Memory B cell (primary cell): Measurements from ENCODE around the gene MCCC1.
A peak's percentile ranks its signal among the peaks of the same experiment; 100 is the strongest.
"Not testable (repeated sequence)": the region's sequence is repeated elsewhere in the genome, so short reads cannot be mapped to it uniquely, and the experiment has no call there.

Source experiments
- ATAC-seq: fragments of 150-1000 bp; cut with Tn5 transposase; 2 replicates; pipeline ENCODE4 v1.10.0; 2021; ENCODE audit warnings: low read depth, mild to moderate bottlenecking, moderate library complexity
- DNase-seq, 2 donors: peaks; one replicate each; pipeline ENCODE4 v3.0.0; 2022; ENCODE audit warnings: low spot score in 2 of 2
- H3K27ac Mint-ChIP-seq: one replicate; pipeline ENCODE4 v1.8.0; 2022; ENCODE audit warnings: mild to moderate bottlenecking, moderate library complexity, mixed read lengths
- H3K27me3 Mint-ChIP-seq: one replicate; pipeline ENCODE4 v1.8.0; 2022; ENCODE audit warnings: mixed read lengths
- H3K36me3 Mint-ChIP-seq: one replicate; pipeline ENCODE4 v1.8.0; 2022; ENCODE audit warnings: mild to moderate bottlenecking, mixed read lengths
- H3K4me1 Mint-ChIP-seq: one replicate; pipeline ENCODE4 v1.8.0; 2022; ENCODE audit warnings: mixed read lengths
- H3K4me3 Mint-ChIP-seq: one replicate; pipeline ENCODE4 v1.8.0; 2022; ENCODE audit warnings: mild to moderate bottlenecking, moderate library complexity, mixed read lengths
- H3K9me3 Mint-ChIP-seq: one replicate; pipeline ENCODE4 v1.8.0; 2022; ENCODE audit warnings: mixed read lengths

Gene MCCC1

DNA sequence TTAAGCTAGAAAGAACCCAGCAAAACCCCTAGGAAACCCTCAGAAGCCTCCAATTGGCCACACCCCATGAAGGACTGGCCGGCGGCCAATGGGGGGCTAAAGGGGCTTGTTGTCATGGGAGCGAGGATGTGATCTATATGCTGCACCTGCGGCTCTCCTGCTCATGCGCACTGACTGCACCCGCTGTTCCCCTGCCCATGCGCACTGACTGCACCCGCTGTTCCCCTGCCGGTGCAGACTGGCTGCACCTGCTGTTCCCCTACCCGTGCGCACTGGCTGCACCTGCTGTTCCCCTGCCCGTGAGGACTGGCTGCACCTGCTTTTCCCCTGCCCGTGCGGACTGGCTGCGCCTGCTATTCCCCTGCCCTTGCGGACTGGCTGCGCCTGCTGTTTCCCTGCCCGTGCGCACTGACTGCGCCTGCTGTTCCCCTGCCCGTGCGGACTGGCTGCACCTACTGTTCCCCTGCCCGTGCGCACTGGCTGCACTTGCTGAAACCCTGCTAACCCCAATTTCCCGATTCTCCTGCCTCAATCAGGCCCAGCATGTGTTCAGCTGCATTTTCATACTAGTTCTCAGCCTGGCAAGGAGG lies 16.8 kb upstream of the MCCC1 start:
- H3K27ac Mint-ChIP-seq, result peak overlapping the region; percentile 80
- peaks cover 27% of the 10 kb centered on the region for H3K4me1 Mint-ChIP-seq
- H3K9me3 Mint-ChIP-seq, result no peaks in the 10 kb centered on the region
- H3K36me3 Mint-ChIP-seq, result no peaks in the 10 kb centered on the region
- peak overlapping the region; percentile 81 for H3K4me3 Mint-ChIP-seq
- peak; percentile 88 for ATAC-seq
- peaks cover 7% of the 10 kb centered on the region for H3K27me3 Mint-ChIP-seq
- peak; percentile 63 to 82 for DNase-seq

DNA sequence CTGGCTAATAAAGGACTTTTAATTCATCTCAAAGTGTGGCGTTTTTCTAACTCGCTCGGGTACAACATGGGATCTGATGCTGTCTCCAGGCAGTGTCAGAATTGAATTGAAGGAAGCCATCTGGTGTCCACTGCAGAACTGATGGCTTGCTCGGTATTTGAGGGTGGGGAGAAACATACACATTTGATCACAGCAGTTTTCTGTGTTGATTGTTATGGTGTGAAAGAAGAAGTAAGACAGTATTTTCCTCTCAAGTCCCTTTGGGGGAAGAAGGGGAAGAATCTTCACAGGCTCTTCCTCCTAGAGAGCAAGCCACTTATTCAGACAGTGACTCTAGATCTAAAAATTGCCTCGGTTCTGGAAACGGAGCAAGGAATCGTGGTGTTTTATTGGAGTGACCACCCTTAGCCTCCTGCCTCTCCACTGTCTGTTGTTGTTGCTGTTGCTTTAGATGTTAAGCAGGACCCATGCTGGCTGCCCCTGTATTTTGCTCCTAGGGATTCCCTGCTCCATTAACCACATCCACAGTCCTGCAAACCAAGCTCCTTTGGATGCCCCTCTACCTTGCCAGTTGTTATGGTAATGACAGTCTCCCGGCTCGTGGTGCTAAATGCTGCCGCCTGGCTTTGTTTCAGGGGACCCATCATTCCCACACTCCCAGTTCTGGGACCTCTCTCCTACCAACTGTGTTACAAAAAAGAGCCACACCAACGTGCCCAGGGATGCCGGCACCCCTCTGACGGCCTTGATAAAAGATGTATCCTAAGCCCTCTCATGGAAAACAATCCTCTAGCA lies 15.3 kb upstream of the MCCC1 start:
- Mint-ChIP-seq H3K36me3 (no peaks in the 10 kb centered on the region), H3K27me3 (peaks cover 5% of the 10 kb centered on the region), H3K9me3 (peaks cover 4% of the 10 kb centered on the region), H3K4me1 (peaks cover 27% of the 10 kb centered on the region), H3K4me3 (peak overlapping the region; percentile 16), H3K27ac (peak overlapping the region; percentile 47)
- DNase-seq (no peak), ATAC-seq (peak; percentile 14)

DNA sequence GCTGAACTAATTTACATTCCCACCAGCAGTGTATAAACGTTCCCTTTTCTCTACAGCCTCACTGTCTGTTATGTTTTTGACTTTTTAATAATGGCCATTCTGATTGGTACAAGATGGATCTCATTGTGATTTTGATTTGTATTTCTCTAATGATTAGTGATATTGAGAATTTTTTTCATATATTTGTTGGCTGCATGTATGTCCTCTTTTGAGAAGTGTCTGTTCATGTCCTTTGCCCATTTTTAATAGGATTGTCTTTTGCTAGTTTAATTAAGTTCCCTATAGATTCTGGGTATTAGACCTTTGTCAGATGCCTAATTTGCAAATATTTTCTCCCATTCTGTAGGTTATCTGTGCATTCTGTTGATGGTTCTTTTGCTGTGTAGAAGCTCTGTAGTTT lies 10.6 kb upstream of the MCCC1 start:
- not testable (repeated sequence) for H3K27ac Mint-ChIP-seq, H3K4me3 Mint-ChIP-seq, H3K36me3 Mint-ChIP-seq, H3K27me3 Mint-ChIP-seq, H3K9me3 Mint-ChIP-seq, DNase-seq, ATAC-seq
- H3K4me1 Mint-ChIP-seq, result peaks cover 21% of the 10 kb centered on the region

DNA sequence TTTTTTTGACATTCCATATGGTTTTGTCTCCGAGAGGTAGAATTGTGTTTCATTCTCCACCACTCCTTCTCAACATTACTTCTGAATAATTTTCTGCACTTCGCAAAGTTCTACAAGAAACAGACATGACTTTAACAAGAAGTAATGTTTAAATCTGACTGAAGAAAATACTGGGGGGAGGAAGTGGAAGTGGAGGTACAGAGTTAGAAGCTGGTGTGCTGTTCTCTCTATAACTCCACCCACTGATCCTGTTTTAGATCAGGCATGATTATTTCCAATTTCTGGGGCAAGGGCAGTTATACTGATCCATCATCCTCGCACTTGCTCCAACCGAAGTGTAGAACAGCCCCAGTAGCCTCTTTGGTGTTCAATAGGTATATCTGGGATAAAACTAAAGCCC lies 9.2 kb upstream of the MCCC1 start:
- H3K9me3 Mint-ChIP-seq, result peaks cover 4% of the 10 kb centered on the region
- peaks cover 10% of the 10 kb centered on the region for H3K4me1 Mint-ChIP-seq
- H3K4me3 Mint-ChIP-seq, result no peak overlapping the region
- H3K27me3 Mint-ChIP-seq, result no peaks in the 10 kb centered on the region
- no peak for ATAC-seq
- no peaks in the 10 kb centered on the region for H3K36me3 Mint-ChIP-seq
- no peak for DNase-seq
- H3K27ac Mint-ChIP-seq, result peak overlapping the region; percentile 53

DNA sequence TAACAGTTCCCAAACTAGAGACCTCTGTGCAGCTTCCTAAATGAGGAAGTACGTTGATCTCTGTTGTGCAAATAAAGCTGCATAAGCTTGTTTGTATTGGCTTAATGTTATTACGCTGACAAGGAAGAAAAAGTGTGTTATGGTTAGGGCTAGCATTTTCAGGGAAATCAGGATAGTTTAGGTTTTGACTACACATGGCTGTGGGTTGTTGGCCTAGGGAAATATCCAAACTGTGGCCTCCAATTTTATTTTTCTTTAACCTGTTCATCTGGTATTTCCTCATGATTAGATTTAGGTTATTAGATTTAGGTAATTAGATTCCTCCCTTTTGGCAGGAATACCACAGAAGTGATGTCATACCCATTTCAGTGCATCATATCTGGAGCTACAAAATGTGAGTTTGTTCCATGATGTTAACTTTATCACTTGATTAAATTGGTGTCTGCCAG lies 8.7 kb upstream of the MCCC1 start:
- H3K4me1 Mint-ChIP-seq, result peaks cover 10% of the 10 kb centered on the region
- no peaks in the 10 kb centered on the region for H3K36me3 Mint-ChIP-seq
- no peak overlapping the region for H3K4me3 Mint-ChIP-seq
- DNase-seq (no peak), ATAC-seq (peak; percentile 46)
- H3K9me3 Mint-ChIP-seq, result peaks cover 4% of the 10 kb centered on the region
- H3K27me3 Mint-ChIP-seq, result no peaks in the 10 kb centered on the region
- peak overlapping the region; percentile 53 for H3K27ac Mint-ChIP-seq

DNA sequence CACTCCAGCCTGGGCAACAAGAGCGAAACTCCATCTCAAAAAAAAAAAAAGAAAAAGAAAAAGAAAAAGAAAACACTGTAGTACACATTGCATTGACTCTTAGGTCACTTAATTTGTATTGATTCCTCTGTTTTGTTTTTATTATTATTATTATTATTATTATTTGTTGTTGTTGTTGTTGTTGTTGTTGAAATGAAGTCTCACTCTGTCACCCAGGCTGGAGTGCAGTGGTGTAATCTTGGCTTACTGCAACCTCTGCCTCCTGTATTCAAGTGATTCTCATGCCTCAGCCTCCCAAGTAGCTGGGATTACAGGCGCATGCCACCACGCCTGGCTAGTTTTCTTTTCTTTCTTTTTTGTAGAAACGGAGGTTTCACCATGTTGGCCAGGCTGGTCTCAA lies 8.1 kb upstream of the MCCC1 start:
- not testable (repeated sequence) for DNase-seq, ATAC-seq, H3K27ac Mint-ChIP-seq, H3K36me3 Mint-ChIP-seq, H3K4me3 Mint-ChIP-seq, H3K4me1 Mint-ChIP-seq, H3K27me3 Mint-ChIP-seq, H3K9me3 Mint-ChIP-seq

DNA sequence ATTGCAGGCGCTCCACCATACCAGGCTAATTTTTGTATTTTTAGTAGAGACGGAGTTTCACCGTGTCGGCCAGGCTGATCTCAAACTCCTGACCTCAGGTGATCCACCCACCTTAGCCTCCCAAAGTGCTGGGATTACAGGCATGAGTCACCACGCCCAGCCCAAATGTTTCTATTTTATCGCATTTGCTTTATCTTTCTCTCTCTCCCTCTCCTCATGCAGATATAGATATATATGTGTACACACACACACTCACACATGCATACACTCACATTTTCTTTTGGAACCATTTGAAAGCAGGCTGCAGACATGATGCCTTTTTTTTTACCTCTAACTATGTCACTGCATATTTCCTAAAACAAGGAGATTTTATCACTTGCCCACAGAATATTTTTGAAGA lies 7.3 kb upstream of the MCCC1 start:
- Mint-ChIP-seq H3K27me3 (no peaks in the 10 kb centered on the region), H3K36me3 (no peaks in the 10 kb centered on the region), H3K4me1 (peaks cover 10% of the 10 kb centered on the region), H3K4me3 (no peak overlapping the region), H3K9me3 (peaks cover 4% of the 10 kb centered on the region), H3K27ac (no peak overlapping the region)
- no peak for ATAC-seq
- DNase-seq, result no peak

DNA sequence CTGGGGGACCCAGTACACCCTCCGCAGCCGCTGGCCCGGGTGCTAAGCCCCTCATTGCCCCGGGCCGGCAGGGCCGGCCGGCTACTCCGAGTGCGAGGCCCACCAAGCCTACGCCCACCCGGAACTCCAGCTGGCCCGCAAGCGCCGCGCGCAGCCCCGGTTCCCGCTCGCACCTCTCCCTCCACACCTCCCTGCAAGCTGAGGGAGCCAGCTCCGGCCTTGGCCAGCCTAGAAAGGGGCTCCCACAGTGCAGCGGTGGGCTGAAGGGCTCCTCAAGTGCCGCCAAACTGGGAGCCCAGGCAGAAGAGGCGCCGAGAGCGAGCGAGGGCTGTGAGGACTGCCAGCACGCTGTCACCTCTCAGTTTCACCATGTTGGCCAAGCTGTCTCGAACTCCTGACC lies 4.7 kb upstream of the MCCC1 start:
- not testable (repeated sequence) for DNase-seq, H3K9me3 Mint-ChIP-seq, H3K27me3 Mint-ChIP-seq, H3K36me3 Mint-ChIP-seq, H3K4me3 Mint-ChIP-seq, H3K27ac Mint-ChIP-seq, ATAC-seq
- peaks cover 18% of the 10 kb centered on the region for H3K4me1 Mint-ChIP-seq

DNA sequence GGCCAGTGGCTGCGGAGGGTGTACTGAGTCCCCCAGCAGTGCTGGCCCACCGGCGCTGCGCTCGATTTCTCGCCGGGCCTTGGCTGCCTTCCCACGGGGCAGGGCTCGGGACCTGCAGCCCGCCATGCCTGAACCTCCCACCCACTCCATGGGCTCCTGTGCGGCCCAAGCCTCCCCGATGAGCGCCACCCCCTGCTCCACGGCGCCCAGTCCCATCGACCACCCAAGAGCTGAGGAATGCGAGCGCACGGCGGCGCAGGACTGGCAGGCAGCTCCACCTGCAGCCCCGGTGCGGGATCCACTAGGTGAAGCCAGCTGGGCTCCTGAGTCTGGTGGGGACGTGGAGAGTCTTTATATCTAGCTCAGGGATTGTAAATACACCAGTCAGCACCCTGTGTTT lies 1.7 kb upstream of the MCCC1 start:
- H3K9me3 Mint-ChIP-seq, H3K27ac Mint-ChIP-seq, H3K27me3 Mint-ChIP-seq, ATAC-seq, DNase-seq, H3K36me3 Mint-ChIP-seq, H3K4me3 Mint-ChIP-seq: not testable (repeated sequence)
- peaks cover 21% of the 10 kb centered on the region for H3K4me1 Mint-ChIP-seq

DNA sequence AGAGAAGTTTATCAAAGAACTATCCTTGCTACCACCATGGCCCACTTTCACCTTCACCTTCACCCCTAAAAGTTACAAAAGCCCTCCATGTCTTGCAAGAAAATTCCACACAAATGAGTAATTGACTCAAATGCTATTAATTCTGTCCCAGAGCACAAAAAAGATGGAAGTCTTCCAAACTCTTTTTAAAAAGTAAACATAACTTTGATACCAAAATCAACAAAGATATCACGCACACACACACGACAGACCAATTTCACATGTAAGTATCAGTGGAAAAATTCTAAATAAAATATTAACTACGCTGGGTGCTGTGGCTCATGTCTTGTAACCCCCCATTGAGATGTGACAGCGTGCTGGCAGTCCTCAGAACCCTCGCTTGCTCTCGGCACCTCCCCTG lies 1.1 kb upstream of the MCCC1 start:
- DNase-seq (no peak), ATAC-seq (no peak)
- Mint-ChIP-seq H3K27me3 (no peaks in the 10 kb centered on the region), H3K4me1 (peaks cover 21% of the 10 kb centered on the region), H3K4me3 (peak overlapping the region; percentile 60), H3K36me3 (no peaks in the 10 kb centered on the region), H3K27ac (no peak overlapping the region), H3K9me3 (no peaks in the 10 kb centered on the region)

DNA sequence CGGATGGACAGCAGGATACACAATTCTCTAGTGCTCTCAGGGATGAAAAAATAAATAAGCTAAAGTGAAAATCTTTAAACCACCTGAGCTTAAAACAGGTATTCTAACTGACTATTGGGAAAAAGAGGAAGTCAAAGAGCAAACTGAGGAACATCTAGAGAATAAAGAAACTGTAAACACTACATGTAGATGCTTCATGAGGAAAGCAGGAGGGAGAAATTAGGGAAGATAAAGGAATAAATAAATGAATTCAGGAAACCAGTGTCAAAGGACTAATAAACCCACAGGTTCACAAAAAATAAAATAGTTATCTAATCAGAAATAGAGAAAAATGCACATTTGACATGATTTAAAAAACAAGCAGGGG lies 525 bp upstream of the MCCC1 start:
- no peak for DNase-seq
- Mint-ChIP-seq H3K4me3 (peak overlapping the region; percentile 95), H3K4me1 (peaks cover 21% of the 10 kb centered on the region), H3K27ac (peak overlapping the region; percentile 94), H3K27me3 (no peaks in the 10 kb centered on the region), H3K36me3 (no peaks in the 10 kb centered on the region), H3K9me3 (no peaks in the 10 kb centered on the region)
- ATAC-seq, result peak; percentile 20

DNA sequence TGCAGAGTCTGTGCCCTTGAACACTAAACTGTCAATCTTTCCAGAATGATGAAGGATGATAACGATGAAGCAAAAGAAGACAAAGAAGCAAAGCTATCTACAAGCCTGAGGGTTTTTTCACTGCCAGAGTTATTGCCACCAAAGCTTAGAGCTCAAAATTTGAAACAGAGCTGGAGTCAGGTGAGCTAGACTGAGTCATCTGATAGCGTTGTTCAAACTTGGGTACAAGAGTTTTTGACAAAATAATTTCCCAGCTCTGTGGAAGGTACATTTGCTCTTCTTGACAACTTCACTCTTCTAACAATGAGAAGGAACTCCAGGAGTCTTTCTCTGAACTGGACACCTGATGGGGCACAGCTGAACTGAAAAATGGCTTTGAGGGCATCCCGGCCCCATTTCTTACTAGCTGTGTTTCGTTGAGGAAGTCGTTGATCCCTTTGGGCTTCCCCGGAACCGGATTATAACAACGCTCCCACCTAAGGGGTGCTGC lies 715 bp downstream of the MCCC1 start:
- H3K4me3 Mint-ChIP-seq, result peak overlapping the region; percentile 95
- no peaks in the 10 kb centered on the region for H3K27me3 Mint-ChIP-seq
- H3K36me3 Mint-ChIP-seq, result no peaks in the 10 kb centered on the region
- H3K4me1 Mint-ChIP-seq, result peaks cover 21% of the 10 kb centered on the region
- peak overlapping the region; percentile 94 for H3K27ac Mint-ChIP-seq
- peak; percentile 5 for ATAC-seq
- no peaks in the 10 kb centered on the region for H3K9me3 Mint-ChIP-seq
- no peak for DNase-seq

DNA sequence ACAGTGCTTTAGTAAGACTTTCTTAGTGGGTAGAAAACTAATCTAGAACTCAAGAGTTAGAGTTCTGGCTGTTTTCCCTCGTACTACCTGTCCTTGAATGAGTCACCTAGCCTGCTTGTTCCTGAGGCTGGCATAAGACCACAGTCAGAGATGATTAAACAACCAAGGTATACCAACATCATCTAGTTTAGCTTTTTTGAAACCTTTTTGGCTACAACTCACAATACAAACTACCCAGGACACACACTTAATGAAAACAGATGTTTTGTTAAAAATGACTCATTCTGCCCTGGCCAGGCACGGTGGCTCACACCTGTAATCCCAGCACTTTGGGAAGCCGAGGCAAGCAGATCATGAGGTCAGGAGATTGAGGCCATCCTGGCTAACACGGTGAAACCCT lies 4.6 kb downstream of the MCCC1 start:
- no peak for ATAC-seq
- Mint-ChIP-seq H3K36me3 (peaks cover 17% of the 10 kb centered on the region), H3K9me3 (no peaks in the 10 kb centered on the region), H3K27me3 (no peaks in the 10 kb centered on the region), H3K4me3 (no peak overlapping the region), H3K4me1 (peaks cover 14% of the 10 kb centered on the region), H3K27ac (no peak overlapping the region)
- no peak for DNase-seq

DNA sequence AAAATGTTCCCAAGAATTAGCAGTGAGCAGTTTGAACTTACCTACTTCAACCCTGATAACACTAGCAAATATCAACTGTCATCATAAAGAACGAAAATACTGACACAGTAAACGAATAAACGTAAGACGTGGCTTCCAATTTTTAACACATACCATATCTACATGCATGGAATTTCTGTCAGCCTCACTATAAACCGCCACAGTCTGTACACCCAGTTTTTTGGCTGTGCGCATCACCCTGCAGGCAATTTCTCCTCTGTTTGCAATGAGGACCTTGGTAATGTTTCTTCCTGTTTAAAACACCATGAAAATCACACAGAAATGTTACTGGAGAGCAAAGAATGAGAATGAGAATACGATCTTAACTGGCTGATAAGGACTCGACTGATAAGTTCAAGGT lies 7.0 kb downstream of the MCCC1 start:
- Mint-ChIP-seq H3K27ac (no peak overlapping the region), H3K27me3 (no peaks in the 10 kb centered on the region), H3K36me3 (peaks cover 28% of the 10 kb centered on the region), H3K4me1 (peaks cover 4% of the 10 kb centered on the region), H3K4me3 (no peak overlapping the region), H3K9me3 (no peaks in the 10 kb centered on the region)
- DNase-seq (no peak), ATAC-seq (no peak)

DNA sequence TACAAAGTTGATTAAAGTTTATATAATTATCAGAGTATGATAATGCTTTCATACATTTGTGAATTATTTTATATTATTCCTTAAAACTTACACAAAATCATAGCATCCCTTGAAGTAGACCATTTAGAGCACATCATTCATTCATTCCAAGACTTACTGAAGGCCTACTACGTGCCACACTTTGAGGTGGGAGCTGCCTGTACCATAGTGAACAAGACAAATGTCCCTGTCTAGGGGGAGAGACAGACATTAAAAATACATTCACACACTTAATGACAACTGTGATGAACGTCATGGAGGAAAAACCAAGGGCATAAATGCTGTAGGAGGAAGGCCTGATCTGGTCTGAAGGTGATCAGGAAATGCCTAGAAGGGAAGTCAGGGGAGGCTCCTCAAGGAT lies 12.1 kb downstream of the MCCC1 start:
- Mint-ChIP-seq H3K4me3 (no peak overlapping the region), H3K9me3 (no peaks in the 10 kb centered on the region), H3K4me1 (peaks cover 3% of the 10 kb centered on the region), H3K27ac (no peak overlapping the region), H3K36me3 (peaks cover 42% of the 10 kb centered on the region), H3K27me3 (no peaks in the 10 kb centered on the region)
- ATAC-seq (no peak), DNase-seq (no peak)
